ENCODE results near the gene CYP51A1. TPM values are rescaled to one million over a fixed set of nuclear protein-coding genes. Genes with fewer than 3 reads are reported as not detected.
A peak's percentile ranks its signal among the peaks of the same experiment; 100 is the strongest.

The CYP51A1 gene
- total RNA-seq, 2 experiments from 2014 or later = 53.4 to 84.0 TPM

- no peak for DNase-seq (ENCODE audit: low spot score)
- H4K20me1 ChIP-seq (ENCODE audit: insufficient read depth, low read length) = peaks cover 15% of the 10 kb centered on the region; the same call in 1 of the 2 replicates
- peaks cover 47% of the 10 kb centered on the region for H3K79me2 ChIP-seq (ENCODE audit: insufficient read depth, low read depth, low read length)
- ChIA-PET POLR2A (interaction anchor here (0.7 to 2.2 kb wide), 3 partner anchors 9 to 277 kb away, joined by 3 to 10 read pairs (median 4); no protein-coding TSS in a partner anchor), CTCF (ENCODE audit: unreplicated experiment) (interaction anchor here (0.9 kb wide), 1 partner anchor 9 kb away, joined by 4 read pairs; no protein-coding TSS in a partner anchor)
- H3K4me1 ChIP-seq (ENCODE audit: insufficient read depth, low read length, poor library complexity, severe bottlenecking) = peaks cover 40% of the 10 kb centered on the region
- no peaks in the 10 kb centered on the region for H3K9me2 ChIP-seq (ENCODE audit: insufficient read depth, low read length)
- no TSS peak for BruUV-seq (replicated peaks)
- H3K27ac ChIP-seq (ENCODE audit: low read depth, low read length, poor library complexity, severe bottlenecking) = no peak overlapping the region
- H2AFZ ChIP-seq (ENCODE audit: low read length) = no peak overlapping the region
- H3K4me3 ChIP-seq (ENCODE audit: low read depth, low read length, poor library complexity, severe bottlenecking) = peak overlapping the region; percentile 92
- intact Hi-C loops (cut with micrococcal nuclease; ENCODE audit: unreplicated experiment) = loop anchor here (5.0 kb wide), 1 partner anchor 249 kb away; the partner anchor contains the start of gene MTERF1
- H3K4me2 ChIP-seq (ENCODE audit: low read length) = peak overlapping the region; percentile 90
- H3K9me3 ChIP-seq (ENCODE audit: low read length) = no peaks in the 10 kb centered on the region
- H3K36me3 ChIP-seq (ENCODE audit: insufficient read depth, low read length) = peaks cover 58% of the 10 kb centered on the region
- TF ChIP-seq CTCF (conservative IDR thresholded peaks at IDR 0.05; ENCODE audit: low read length) = no peak
- no peak for TF ChIP-seq EZH2phosphoT487 (IDR thresholded peaks at IDR 0.05; ENCODE audit: borderline replicate concordance, low read depth, low read length)
These were observed 3.2 kb downstream of the CYP51A1 start for GRCh38 chr7:92131093-92131492.

- Histone ChIP-seq H4K20me1 (ENCODE audit: insufficient read depth, low read length) (no peaks in the 10 kb centered on the region; the same call in 1 of the 2 replicates), H3K79me2 (ENCODE audit: insufficient read depth, low read depth, low read length) (peaks cover 34% of the 10 kb centered on the region), H3K9me2 (ENCODE audit: insufficient read depth, low read length) (no peaks in the 10 kb centered on the region), H2AFZ (ENCODE audit: low read length) (no peak overlapping the region), H3K4me3 (ENCODE audit: low read depth, low read length, poor library complexity, severe bottlenecking) (no peak overlapping the region), H3K27ac (ENCODE audit: low read depth, low read length, poor library complexity, severe bottlenecking) (no peak overlapping the region), H3K4me1 (ENCODE audit: insufficient read depth, low read length, poor library complexity, severe bottlenecking) (no peaks in the 10 kb centered on the region), H3K36me3 (ENCODE audit: insufficient read depth, low read length) (peaks cover 100% of the 10 kb centered on the region), H3K4me2 (ENCODE audit: low read length) (no peak overlapping the region), H3K9me3 (ENCODE audit: low read length) (no peaks in the 10 kb centered on the region)
- ChIA-PET CTCF (ENCODE audit: unreplicated experiment) (interaction anchor here (0.6 kb wide), 1 partner anchor 10 kb away, joined by 4 read pairs; no protein-coding TSS in a partner anchor), POLR2A (interaction anchor here (1.1 kb wide), 1 partner anchor 10 kb away, joined by 10 read pairs; no protein-coding TSS in a partner anchor)
- TF ChIP-seq CTCF (conservative IDR thresholded peaks at IDR 0.05; ENCODE audit: low read length) (no peak), EZH2phosphoT487 (IDR thresholded peaks at IDR 0.05; ENCODE audit: borderline replicate concordance, low read depth, low read length) (no peak)
- BruUV-seq (replicated peaks) = no TSS peak
- intact Hi-C loops (cut with micrococcal nuclease; ENCODE audit: unreplicated experiment) = no loop called here
- no peak for DNase-seq (ENCODE audit: low spot score)
These were observed 12.6 kb downstream of the CYP51A1 start for GRCh38 chr7:92121681-92122080.

GRCh38 chr7:92119213-92119759 is 15.0 kb downstream of the CYP51A1 start:
- no peaks in the 10 kb centered on the region; the same call in 1 of the 2 replicates for H4K20me1 ChIP-seq (ENCODE audit: insufficient read depth, low read length)
- H3K9me3 ChIP-seq (ENCODE audit: low read length) = no peaks in the 10 kb centered on the region
- CTCF ChIA-PET (ENCODE audit: unreplicated experiment) = no interaction called here
- no peak for DNase-seq (ENCODE audit: low spot score)
- no peak overlapping the region for H3K27ac ChIP-seq (ENCODE audit: low read depth, low read length, poor library complexity, severe bottlenecking)
- H3K4me1 ChIP-seq (ENCODE audit: insufficient read depth, low read length, poor library complexity, severe bottlenecking) = no peaks in the 10 kb centered on the region
- peaks cover 100% of the 10 kb centered on the region for H3K36me3 ChIP-seq (ENCODE audit: insufficient read depth, low read length)
- no TSS peak for BruUV-seq (replicated peaks)
- TF ChIP-seq CTCF (conservative IDR thresholded peaks at IDR 0.05; ENCODE audit: low read length) (no peak), EZH2phosphoT487 (IDR thresholded peaks at IDR 0.05; ENCODE audit: borderline replicate concordance, low read depth, low read length) (no peak)
- no peaks in the 10 kb centered on the region for H3K9me2 ChIP-seq (ENCODE audit: insufficient read depth, low read length)
- peaks cover 34% of the 10 kb centered on the region for H3K79me2 ChIP-seq (ENCODE audit: insufficient read depth, low read depth, low read length)
- H3K4me3 ChIP-seq (ENCODE audit: low read depth, low read length, poor library complexity, severe bottlenecking) = no peak overlapping the region
- H3K4me2 ChIP-seq (ENCODE audit: low read length) = no peak overlapping the region
- POLR2A ChIA-PET = interaction anchor here (0.7 to 0.9 kb wide), 2 partner anchors 15 to 62 kb away, joined by 3 read pairs; partner anchors contain the start of gene CYP51A1
- no peak overlapping the region for H2AFZ ChIP-seq (ENCODE audit: low read length)
- intact Hi-C loops (cut with micrococcal nuclease; ENCODE audit: unreplicated experiment) = no loop called here
